ENCODE measurements around the gene DGKQ. TPM values are rescaled to one million over a fixed set of nuclear protein-coding genes. Genes with fewer than 3 reads are reported as not detected.
A peak's percentile ranks its signal among the peaks of the same experiment; 100 is the strongest.

Gene DGKQ
- total and polyA plus RNA-seq, 2 of the 13 experiments (the other 11 are each of a cell fraction or from before 2014, with no cell fraction given): 4.5 to 7.2 TPM

DNA sequence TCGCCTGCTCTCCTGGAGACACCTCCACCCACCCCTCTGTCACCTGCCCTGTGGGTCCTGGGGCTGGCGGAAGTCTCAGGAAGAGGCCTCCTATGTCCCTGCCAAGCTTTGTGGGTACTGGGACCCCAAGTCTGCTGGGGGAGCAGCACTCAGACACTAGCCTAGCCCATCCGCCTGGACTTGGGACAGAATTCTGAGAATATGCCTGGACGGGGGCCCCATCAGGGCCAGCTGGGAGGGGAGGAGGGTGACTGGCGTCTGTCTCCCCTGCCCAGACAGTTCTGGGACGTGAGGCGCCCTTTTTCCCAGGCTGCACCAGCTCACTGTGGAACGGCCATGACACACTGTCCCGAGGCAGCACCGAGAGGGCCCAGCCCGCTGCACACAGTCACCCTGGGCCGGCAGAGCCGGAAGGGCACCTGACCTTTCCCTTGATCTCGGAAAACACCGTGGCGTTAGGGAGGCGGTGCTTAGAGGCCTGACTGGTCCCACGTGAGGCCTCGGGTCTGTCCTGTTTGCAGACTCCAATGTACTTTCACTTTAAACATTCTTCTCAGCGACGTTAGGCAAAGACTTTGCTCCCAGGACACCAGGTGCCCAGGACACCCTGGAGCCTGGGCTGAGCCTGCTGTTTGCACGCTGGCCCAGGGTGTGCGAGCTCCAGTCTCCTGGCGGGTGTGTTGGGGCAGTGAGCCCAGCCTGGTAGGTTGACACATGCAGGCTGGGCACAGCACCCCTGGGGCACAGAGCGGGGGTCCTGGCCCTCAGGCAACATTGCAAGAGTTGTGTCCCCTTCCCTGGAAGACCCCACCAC is 19.1 kb upstream of the DGKQ start (continued):
- no peak for TF ChIP-seq ARID2 (CRISPR knock-in tag; IDR thresholded peaks at IDR 0.05; ENCODE audit: borderline replicate concordance)
- no peak; the same call in 1 of the 2 replicates for TF ChIP-seq ZNF703 (CRISPR knock-in tag; IDR thresholded peaks at IDR 0.05; ENCODE audit: borderline replicate concordance)
- TF ChIP-seq PRPF4 (IDR thresholded peaks at IDR 0.05; ENCODE audit: low read depth, low read length, poor library complexity, severe bottlenecking): no peak
- TF ChIP-seq ZNF550 (CRISPR knock-in tag; IDR thresholded peaks at IDR 0.05; ENCODE audit: borderline replicate concordance): no peak
- TF ChIP-seq ATF1 (CRISPR knock-in tag; IDR thresholded peaks at IDR 0.05): no peak
- peak; percentile 42 for TF ChIP-seq RAD21 (CRISPR knock-in tag; IDR thresholded peaks at IDR 0.05)
- TF ChIP-seq FOXA1 (IDR thresholded peaks at IDR 0.05): no peak
- TF ChIP-seq FOXA1 (CRISPR knock-in tag; IDR thresholded peaks at IDR 0.05): peak; percentile 61; the same call in 1 of the 2 replicates
- peak; percentile 85 for TF ChIP-seq ZNF784 (CRISPR knock-in tag; IDR thresholded peaks at IDR 0.05; ENCODE audit: borderline replicate concordance)
- TF ChIP-seq, protein P1, sequence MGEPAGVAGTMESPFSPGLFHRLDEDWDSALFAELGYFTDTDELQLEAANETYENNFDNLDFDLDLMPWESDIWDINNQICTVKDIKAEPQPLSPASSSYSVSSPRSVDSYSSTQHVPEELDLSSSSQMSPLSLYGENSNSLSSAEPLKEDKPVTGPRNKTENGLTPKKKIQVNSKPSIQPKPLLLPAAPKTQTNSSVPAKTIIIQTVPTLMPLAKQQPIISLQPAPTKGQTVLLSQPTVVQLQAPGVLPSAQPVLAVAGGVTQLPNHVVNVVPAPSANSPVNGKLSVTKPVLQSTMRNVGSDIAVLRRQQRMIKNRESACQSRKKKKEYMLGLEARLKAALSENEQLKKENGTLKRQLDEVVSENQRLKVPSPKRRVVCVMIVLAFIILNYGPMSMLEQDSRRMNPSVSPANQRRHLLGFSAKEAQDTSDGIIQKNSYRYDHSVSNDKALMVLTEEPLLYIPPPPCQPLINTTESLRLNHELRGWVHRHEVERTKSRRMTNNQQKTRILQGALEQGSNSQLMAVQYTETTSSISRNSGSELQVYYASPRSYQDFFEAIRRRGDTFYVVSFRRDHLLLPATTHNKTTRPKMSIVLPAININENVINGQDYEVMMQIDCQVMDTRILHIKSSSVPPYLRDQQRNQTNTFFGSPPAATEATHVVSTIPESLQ (CRISPR knock-in tag; conservative IDR thresholded peaks at IDR 0.05): no peak
- peak; percentile 95 for TF ChIP-seq MED1 (CRISPR knock-in tag; IDR thresholded peaks at IDR 0.05)
- TF ChIP-seq ZNF549 (CRISPR knock-in tag; IDR thresholded peaks at IDR 0.05): no peak
- TF ChIP-seq PRDM4 (CRISPR knock-in tag; IDR thresholded peaks at IDR 0.05; ENCODE audit: borderline replicate concordance): no peak
- no peak for TF ChIP-seq XBP1 (CRISPR knock-in tag; IDR thresholded peaks at IDR 0.05)
- TF ChIP-seq ZNF781 (CRISPR knock-in tag; IDR thresholded peaks at IDR 0.05; ENCODE audit: borderline replicate concordance, not compliant biosample characterization): peak; percentile 73
- TF ChIP-seq, protein P2, sequence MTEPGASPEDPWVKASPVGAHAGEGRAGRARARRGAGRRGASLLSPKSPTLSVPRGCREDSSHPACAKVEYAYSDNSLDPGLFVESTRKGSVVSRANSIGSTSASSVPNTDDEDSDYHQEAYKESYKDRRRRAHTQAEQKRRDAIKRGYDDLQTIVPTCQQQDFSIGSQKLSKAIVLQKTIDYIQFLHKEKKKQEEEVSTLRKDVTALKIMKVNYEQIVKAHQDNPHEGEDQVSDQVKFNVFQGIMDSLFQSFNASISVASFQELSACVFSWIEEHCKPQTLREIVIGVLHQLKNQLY (CRISPR knock-in tag; IDR thresholded peaks at IDR 0.05): peak; percentile 93
- TF ChIP-seq, protein P3, sequence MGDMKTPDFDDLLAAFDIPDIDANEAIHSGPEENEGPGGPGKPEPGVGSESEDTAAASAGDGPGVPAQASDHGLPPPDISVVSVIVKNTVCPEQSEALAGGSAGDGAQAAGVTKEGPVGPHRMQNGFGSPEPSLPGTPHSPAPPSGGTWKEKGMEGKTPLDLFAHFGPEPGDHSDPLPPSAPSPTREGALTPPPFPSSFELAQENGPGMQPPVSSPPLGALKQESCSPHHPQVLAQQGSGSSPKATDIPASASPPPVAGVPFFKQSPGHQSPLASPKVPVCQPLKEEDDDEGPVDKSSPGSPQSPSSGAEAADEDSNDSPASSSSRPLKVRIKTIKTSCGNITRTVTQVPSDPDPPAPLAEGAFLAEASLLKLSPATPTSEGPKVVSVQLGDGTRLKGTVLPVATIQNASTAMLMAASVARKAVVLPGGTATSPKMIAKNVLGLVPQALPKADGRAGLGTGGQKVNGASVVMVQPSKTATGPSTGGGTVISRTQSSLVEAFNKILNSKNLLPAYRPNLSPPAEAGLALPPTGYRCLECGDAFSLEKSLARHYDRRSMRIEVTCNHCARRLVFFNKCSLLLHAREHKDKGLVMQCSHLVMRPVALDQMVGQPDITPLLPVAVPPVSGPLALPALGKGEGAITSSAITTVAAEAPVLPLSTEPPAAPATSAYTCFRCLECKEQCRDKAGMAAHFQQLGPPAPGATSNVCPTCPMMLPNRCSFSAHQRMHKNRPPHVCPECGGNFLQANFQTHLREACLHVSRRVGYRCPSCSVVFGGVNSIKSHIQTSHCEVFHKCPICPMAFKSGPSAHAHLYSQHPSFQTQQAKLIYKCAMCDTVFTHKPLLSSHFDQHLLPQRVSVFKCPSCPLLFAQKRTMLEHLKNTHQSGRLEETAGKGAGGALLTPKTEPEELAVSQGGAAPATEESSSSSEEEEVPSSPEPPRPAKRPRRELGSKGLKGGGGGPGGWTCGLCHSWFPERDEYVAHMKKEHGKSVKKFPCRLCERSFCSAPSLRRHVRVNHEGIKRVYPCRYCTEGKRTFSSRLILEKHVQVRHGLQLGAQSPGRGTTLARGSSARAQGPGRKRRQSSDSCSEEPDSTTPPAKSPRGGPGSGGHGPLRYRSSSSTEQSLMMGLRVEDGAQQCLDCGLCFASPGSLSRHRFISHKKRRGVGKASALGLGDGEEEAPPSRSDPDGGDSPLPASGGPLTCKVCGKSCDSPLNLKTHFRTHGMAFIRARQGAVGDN (CRISPR knock-in tag; IDR thresholded peaks at IDR 0.05): peak; percentile 88
- TF ChIP-seq FOXA3 (CRISPR knock-in tag; IDR thresholded peaks at IDR 0.05): peak; percentile 88
- peak; percentile 93 for TF ChIP-seq PHF21A (CRISPR knock-in tag; IDR thresholded peaks at IDR 0.05)
- no peak; the same call in 1 of the 2 replicates for TF ChIP-seq HOXD1 (CRISPR knock-in tag; IDR thresholded peaks at IDR 0.05)
